Caco-2 (cell line): ENCODE data around the gene SPATA16. TPM values are rescaled to one million over a fixed set of nuclear protein-coding genes. Genes with fewer than 3 reads are reported as not detected.
"Not testable (repeated sequence)": the region's sequence is repeated elsewhere in the genome, so short reads cannot be mapped to it uniquely, and the experiment has no call there.

Source experiments
- BruUV-seq: library from RNA; stranded (reverse); fragments of 400-500 nt; replicated peaks from 2 replicates; lab custom pipeline; 2021; lab: Mats Ljungman, UMichigan
- CTCF ChIA-PET: fragments of 300-600 bp; sonication (Branson Sonifier 250); formaldehyde crosslinking; loops from one replicate; lab custom pipeline; 2022; ENCODE audit warnings: antibody characterized with exemption; lab: Charles Lee
- POLR2A ChIA-PET: fragments of 300-600 bp; sonication (Branson Sonifier 250); formaldehyde crosslinking; loops from one replicate; lab custom pipeline; 2022; ENCODE audit warnings: antibody characterized with exemption; lab: Charles Lee
- DNase-seq, 2 experiments: peaks; one replicate each; pipeline versions ENCODE4 v3.0.0 to v3.0.0-alpha.2; 2020 to 2022
- H3K27me3 ChIP-seq: replicated peaks from 2 replicates; pipeline ENCODE4 v1.6.0; 2011; ENCODE audit warnings: low read length; ENCODE audit not compliant: control insufficient read depth, insufficient read depth
- H3K36me3 ChIP-seq: 2 replicates; pipeline ENCODE4 v1.5.1; 2011; ENCODE audit warnings: low read length; ENCODE audit not compliant: control insufficient read depth, insufficient read depth
- H3K4me1 ChIP-seq: fragments of 250-450 bp; sonication (Bioruptor Pico); 2 replicates; pipeline ENCODE4 v1.5.1; 2020; ENCODE audit warnings: mild to moderate bottlenecking
- H3K4me3 ChIP-seq: 2 replicates; pipeline ENCODE4 v1.5.1; 2011; ENCODE audit warnings: low read depth, mild to moderate bottlenecking, control low read depth, low read length
- H3K9me3 ChIP-seq: fragments of 250-450 bp; sonication (Bioruptor Pico); 2 replicates; pipeline ENCODE4 v1.5.1; 2020; ENCODE audit warnings: mild to moderate bottlenecking, moderate library complexity
- H3K27ac Mint-ChIP-seq: one replicate; pipeline ENCODE4 v1.8.0; 2022; ENCODE audit warnings: mixed read lengths; ENCODE audit not compliant: unreplicated experiment
- H3K27me3 Mint-ChIP-seq: one replicate; pipeline ENCODE4 v1.8.0; 2022; ENCODE audit warnings: mixed read lengths; ENCODE audit not compliant: insufficient read depth, unreplicated experiment
- H3K36me3 Mint-ChIP-seq: one replicate; pipeline ENCODE4 v1.8.0; 2022; ENCODE audit warnings: mild to moderate bottlenecking, mixed read lengths; ENCODE audit not compliant: insufficient read depth, unreplicated experiment
- H3K4me1 Mint-ChIP-seq: one replicate; pipeline ENCODE4 v1.8.0; 2022; ENCODE audit warnings: low read depth, mixed read lengths; ENCODE audit not compliant: unreplicated experiment
- H3K4me3 Mint-ChIP-seq: one replicate; pipeline ENCODE4 v1.8.0; 2022; ENCODE audit warnings: mild to moderate bottlenecking, moderate library complexity, mixed read lengths; ENCODE audit not compliant: unreplicated experiment
- H3K9me3 Mint-ChIP-seq: one replicate; pipeline ENCODE4 v1.8.0; 2022; ENCODE audit warnings: mixed read lengths; ENCODE audit not compliant: unreplicated experiment
- CTCF ChIP-seq, 2 experiments: fragments of 200-600 bp in 1 of 2; IDR thresholded peaks; 1 replicate in 1 of 2; 2 replicates in 1 of 2; pipeline versions ENCODE4 v1.5.1 to v1.8.0; 2011 to 2022; ENCODE audit warnings: antibody characterized with exemption in 1 of 2, control low read depth in 1 of 2, inconsistent platforms in 1 of 2, low read depth in 1 of 2, low read length in 1 of 2, mild to moderate bottlenecking in 1 of 2, moderate library complexity in 1 of 2; ENCODE audit not compliant: insufficient read depth in 1 of 2, severe bottlenecking in 1 of 2, unreplicated experiment in 1 of 2
- intact Hi-C: fragments of 100-400 bp; cut with micrococcal nuclease; formaldehyde crosslinking; loops from one replicate; pipeline ENCODE4 v1.10.0; 2022; ENCODE audit not compliant: unreplicated experiment
- total RNA-seq: library from RNA; stranded (reverse); gene quantifications from 2 replicates; pipeline ENCODE4 v1.2.3, GENCODE V29; 2022

Gene SPATA16
- total RNA-seq, 1 experiment from 2014 or later = not detected

DNA sequence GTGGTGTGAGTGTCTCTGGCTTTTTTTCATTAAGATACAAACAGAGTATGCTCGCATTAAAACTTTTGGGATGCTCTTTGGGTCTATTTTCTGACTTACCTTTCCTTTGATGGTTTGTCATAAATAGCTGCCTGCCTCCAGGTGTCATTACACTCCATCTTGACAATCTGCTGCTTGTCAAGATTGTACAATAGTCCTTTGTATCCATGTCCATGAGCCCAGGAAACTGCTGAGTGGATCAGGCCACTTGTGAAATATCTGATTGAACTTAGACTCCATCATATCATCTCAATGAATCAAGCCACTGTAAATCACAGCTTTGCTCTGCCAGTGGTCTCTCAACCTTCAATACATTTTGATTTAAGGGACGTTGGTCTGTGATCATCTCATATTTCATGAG lies 255.3 kb downstream of the SPATA16 start:
- Mint-ChIP-seq H3K4me1 (no peaks in the 10 kb centered on the region), H3K27ac (no peak overlapping the region), H3K4me3 (no peak overlapping the region), H3K9me3 (no peaks in the 10 kb centered on the region), H3K36me3 (no peaks in the 10 kb centered on the region), H3K27me3 (peaks cover 2% of the 10 kb centered on the region)
- Histone ChIP-seq H3K27me3 (no peaks in the 10 kb centered on the region), H3K4me3 (no peak overlapping the region), H3K36me3 (no peaks in the 10 kb centered on the region), H3K9me3 (no peaks in the 10 kb centered on the region), H3K4me1 (no peaks in the 10 kb centered on the region)
- no peak for DNase-seq
- TF ChIP-seq CTCF (IDR thresholded peaks at IDR 0.05; ENCODE audit: insufficient read depth in 1 of 2, low read depth in 1 of 2, low read length in 1 of 2, severe bottlenecking in 1 of 2, unreplicated experiment in 1 of 2) = no peak
- intact Hi-C loops = no loop called here
- POLR2A ChIA-PET = no interaction called here
- no TSS peak for BruUV-seq
- CTCF ChIA-PET = no interaction called here

- Mint-ChIP-seq H3K27me3 (no peaks in the 10 kb centered on the region), H3K36me3 (no peaks in the 10 kb centered on the region), H3K4me1 (no peaks in the 10 kb centered on the region), H3K4me3 (no peak overlapping the region), H3K9me3 (peaks cover 15% of the 10 kb centered on the region), H3K27ac (no peak overlapping the region)
- DNase-seq = no peak
- CTCF ChIA-PET = interaction anchor here (0.6 kb wide), 1 partner anchor 46 kb away, joined by 3 read pairs; no protein-coding TSS in a partner anchor
- Histone ChIP-seq H3K36me3 (no peaks in the 10 kb centered on the region), H3K9me3 (peaks cover 4% of the 10 kb centered on the region; the same call in 1 of the 2 replicates), H3K4me1 (no peaks in the 10 kb centered on the region), H3K4me3 (no peak overlapping the region), H3K27me3 (no peaks in the 10 kb centered on the region)
- intact Hi-C loops = no loop called here
- POLR2A ChIA-PET = no interaction called here
- no peak for TF ChIP-seq CTCF (IDR thresholded peaks at IDR 0.05; ENCODE audit: insufficient read depth in 1 of 2, low read depth in 1 of 2, low read length in 1 of 2, severe bottlenecking in 1 of 2, unreplicated experiment in 1 of 2)
- no TSS peak for BruUV-seq
Measured at GRCh38 chr3:172882563-172882962, 258.5 kb downstream of the SPATA16 start.

GRCh38 chr3:172879381-172879780 lies 261.7 kb downstream of the SPATA16 start:
- H3K27me3 ChIP-seq, H3K36me3 ChIP-seq, H3K4me3 ChIP-seq, DNase-seq, H3K36me3 Mint-ChIP-seq, CTCF ChIA-PET, H3K27me3 Mint-ChIP-seq, intact Hi-C loops, H3K4me3 Mint-ChIP-seq, POLR2A ChIA-PET, BruUV-seq, H3K27ac Mint-ChIP-seq, H3K4me1 ChIP-seq, H3K4me1 Mint-ChIP-seq, H3K9me3 ChIP-seq: not testable (repeated sequence)
- peaks cover 15% of the 10 kb centered on the region for H3K9me3 Mint-ChIP-seq

DNA sequence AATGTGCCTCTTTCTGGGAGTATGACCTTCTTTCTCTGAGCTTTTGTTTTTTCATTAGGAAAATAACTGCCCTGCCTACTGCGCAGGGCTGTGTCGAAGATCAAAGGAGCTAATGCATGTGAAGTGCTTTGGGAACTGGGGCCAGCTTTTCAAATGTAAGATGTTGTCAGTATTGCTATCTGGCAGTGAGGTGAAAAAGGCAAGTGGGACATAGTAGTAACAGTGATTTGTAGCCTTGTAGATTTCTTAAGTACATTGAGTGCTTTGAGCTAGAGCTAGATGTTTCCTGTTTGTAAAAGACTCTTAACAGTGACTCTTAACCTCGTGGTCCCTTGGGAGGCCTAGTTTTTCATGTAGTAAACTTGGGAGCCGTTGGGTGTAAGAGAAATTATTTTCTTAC lies 264.0 kb downstream of the SPATA16 start:
- no peak for TF ChIP-seq CTCF (IDR thresholded peaks at IDR 0.05; ENCODE audit: insufficient read depth in 1 of 2, low read depth in 1 of 2, low read length in 1 of 2, severe bottlenecking in 1 of 2, unreplicated experiment in 1 of 2)
- intact Hi-C loops = no loop called here
- no peaks in the 10 kb centered on the region for H3K27me3 ChIP-seq
- DNase-seq = no peak
- no peaks in the 10 kb centered on the region for H3K36me3 Mint-ChIP-seq
- no peaks in the 10 kb centered on the region for H3K36me3 ChIP-seq
- H3K4me1 Mint-ChIP-seq = no peaks in the 10 kb centered on the region
- H3K4me1 ChIP-seq = no peaks in the 10 kb centered on the region
- CTCF ChIA-PET = no interaction called here
- no peaks in the 10 kb centered on the region for H3K27me3 Mint-ChIP-seq
- peaks cover 4% of the 10 kb centered on the region; the same call in 1 of the 2 replicates for H3K9me3 ChIP-seq
- POLR2A ChIA-PET = no interaction called here
- peaks cover 15% of the 10 kb centered on the region for H3K9me3 Mint-ChIP-seq
- BruUV-seq = no TSS peak
- no peak overlapping the region for H3K4me3 Mint-ChIP-seq
- no peak overlapping the region for H3K4me3 ChIP-seq
- no peak overlapping the region for H3K27ac Mint-ChIP-seq
